Measurements from ENCODE around the gene ULK4. TPM values are rescaled to one million over a fixed set of nuclear protein-coding genes. Genes with fewer than 3 reads are reported as not detected.

Gene ULK4
- total RNA-seq, 2 experiments from 2014 or later, result 6.8 to 6.9 TPM

DNA sequence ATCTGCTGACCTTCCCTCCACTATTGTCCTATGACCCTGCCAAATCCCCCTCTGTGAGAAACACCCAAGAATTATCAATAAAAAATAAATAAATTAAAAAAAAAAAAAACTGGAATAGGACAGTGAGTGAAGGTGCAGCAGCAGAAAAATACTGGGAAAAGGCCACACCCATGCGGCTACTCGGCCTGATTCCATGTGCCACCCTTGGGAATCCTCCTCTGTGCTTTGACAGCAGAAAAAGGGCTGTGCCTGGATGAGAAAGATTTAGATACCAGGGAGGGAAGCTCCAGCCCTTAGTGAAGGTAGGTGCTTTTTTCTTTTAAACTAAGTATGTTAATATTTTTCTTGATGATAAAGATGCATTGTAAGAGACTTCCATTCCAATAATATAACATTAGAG, 654.8 kb downstream of the ULK4 start:
- no peaks in the 10 kb centered on the region for H3K4me1 Mint-ChIP-seq (ENCODE audit: low read depth)
- no peaks in the 10 kb centered on the region for H3K27me3 Mint-ChIP-seq
- CTCF ChIA-PET, result no interaction called here
- TF ChIP-seq, protein P1, sequence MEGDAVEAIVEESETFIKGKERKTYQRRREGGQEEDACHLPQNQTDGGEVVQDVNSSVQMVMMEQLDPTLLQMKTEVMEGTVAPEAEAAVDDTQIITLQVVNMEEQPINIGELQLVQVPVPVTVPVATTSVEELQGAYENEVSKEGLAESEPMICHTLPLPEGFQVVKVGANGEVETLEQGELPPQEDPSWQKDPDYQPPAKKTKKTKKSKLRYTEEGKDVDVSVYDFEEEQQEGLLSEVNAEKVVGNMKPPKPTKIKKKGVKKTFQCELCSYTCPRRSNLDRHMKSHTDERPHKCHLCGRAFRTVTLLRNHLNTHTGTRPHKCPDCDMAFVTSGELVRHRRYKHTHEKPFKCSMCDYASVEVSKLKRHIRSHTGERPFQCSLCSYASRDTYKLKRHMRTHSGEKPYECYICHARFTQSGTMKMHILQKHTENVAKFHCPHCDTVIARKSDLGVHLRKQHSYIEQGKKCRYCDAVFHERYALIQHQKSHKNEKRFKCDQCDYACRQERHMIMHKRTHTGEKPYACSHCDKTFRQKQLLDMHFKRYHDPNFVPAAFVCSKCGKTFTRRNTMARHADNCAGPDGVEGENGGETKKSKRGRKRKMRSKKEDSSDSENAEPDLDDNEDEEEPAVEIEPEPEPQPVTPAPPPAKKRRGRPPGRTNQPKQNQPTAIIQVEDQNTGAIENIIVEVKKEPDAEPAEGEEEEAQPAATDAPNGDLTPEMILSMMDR (IDR thresholded peaks at IDR 0.05), result no peak
- no peak overlapping the region for H3K27ac Mint-ChIP-seq
- intact Hi-C loops (cut with micrococcal nuclease), result no loop called here
- DNase-seq (no peak), ATAC-seq (no peak)
- no peak overlapping the region for H3K4me3 Mint-ChIP-seq
- H3K9me3 Mint-ChIP-seq, result peaks cover 2% of the 10 kb centered on the region
- POLR2A ChIA-PET, result no interaction called here
- H3K36me3 Mint-ChIP-seq (ENCODE audit: low read depth), result no peaks in the 10 kb centered on the region

DNA sequence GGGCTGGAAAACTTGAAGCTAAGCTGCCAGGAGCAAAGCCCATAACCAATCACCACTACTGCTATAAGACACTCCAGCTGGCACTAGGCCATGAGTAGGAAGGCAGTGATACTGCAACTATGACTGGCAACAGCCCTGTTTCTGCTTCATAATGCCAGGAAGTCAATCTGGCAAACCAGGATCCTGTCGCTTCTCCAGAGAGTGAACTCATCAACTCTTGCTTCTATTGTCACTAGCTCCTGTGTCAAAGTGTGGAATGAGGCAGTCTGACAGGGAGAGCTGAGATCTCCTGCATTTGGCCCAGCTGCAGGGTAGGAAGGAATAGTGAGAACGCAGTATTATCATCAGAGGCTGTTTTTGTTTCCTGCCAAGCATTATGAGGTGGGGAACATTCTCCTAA, 657.3 kb downstream of the ULK4 start:
- Mint-ChIP-seq H3K4me3 (no peak overlapping the region), H3K27me3 (no peaks in the 10 kb centered on the region), H3K27ac (no peak overlapping the region), H3K4me1 (ENCODE audit: low read depth) (no peaks in the 10 kb centered on the region), H3K9me3 (peaks cover 2% of the 10 kb centered on the region), H3K36me3 (ENCODE audit: low read depth) (no peaks in the 10 kb centered on the region)
- CTCF ChIA-PET, result no interaction called here
- intact Hi-C loops (cut with micrococcal nuclease), result no loop called here
- TF ChIP-seq, protein P1 (IDR thresholded peaks at IDR 0.05), result no peak
- DNase-seq (no peak), ATAC-seq (no peak)
- POLR2A ChIA-PET, result no interaction called here

DNA sequence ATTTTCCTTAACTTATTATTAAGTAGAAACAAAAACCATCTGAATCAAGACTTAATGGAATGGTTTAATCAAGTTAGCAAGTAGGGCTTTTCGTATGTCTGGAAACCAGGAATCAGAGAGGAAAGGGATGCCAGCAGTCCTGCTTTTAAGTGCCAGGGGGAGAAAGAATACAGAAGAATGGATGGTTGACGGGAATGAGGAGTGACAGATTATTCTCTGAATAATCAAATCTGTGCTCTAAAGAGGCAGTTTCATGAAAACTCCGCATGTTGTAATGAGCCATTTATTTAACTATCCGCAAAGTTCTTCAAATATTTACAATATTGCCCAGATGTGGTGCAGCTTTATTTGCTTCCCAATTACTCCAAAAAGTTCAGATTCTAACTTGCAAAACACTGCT, 659.6 kb downstream of the ULK4 start:
- H3K4me3 Mint-ChIP-seq, result no peak overlapping the region
- CTCF ChIA-PET, result no interaction called here
- no peaks in the 10 kb centered on the region for H3K36me3 Mint-ChIP-seq (ENCODE audit: low read depth)
- TF ChIP-seq, protein P1 (IDR thresholded peaks at IDR 0.05), result no peak
- peaks cover 2% of the 10 kb centered on the region for H3K9me3 Mint-ChIP-seq
- ATAC-seq (no peak), DNase-seq (no peak)
- POLR2A ChIA-PET, result no interaction called here
- intact Hi-C loops (cut with micrococcal nuclease), result no loop called here
- H3K27ac Mint-ChIP-seq, result no peak overlapping the region
- H3K4me1 Mint-ChIP-seq (ENCODE audit: low read depth), result no peaks in the 10 kb centered on the region
- no peaks in the 10 kb centered on the region for H3K27me3 Mint-ChIP-seq

DNA sequence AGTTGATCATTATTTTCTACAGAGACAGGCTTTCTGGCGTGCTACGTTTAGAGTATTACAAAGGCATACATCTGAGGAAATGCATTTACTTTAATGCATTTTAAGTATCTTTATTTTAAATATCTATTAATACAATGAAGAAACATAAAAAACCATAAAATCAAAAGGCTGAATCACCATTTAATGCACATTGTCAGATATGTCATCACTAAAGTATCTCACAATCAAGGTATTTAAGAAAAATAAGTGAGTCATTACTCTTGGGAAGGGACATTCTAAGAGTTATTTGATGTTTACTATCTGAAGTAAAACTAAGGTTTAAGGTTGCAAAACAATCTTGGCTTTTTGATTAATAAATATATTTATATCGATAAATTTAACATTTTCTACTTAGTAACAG, 660.4 kb downstream of the ULK4 start:
- H3K4me1 Mint-ChIP-seq (ENCODE audit: low read depth), result no peaks in the 10 kb centered on the region
- DNase-seq, result no peak
- H3K36me3 Mint-ChIP-seq (ENCODE audit: low read depth), result no peaks in the 10 kb centered on the region
- CTCF ChIA-PET, result no interaction called here
- ATAC-seq, result no peak
- no peak overlapping the region for H3K4me3 Mint-ChIP-seq
- POLR2A ChIA-PET, result no interaction called here
- TF ChIP-seq, protein P1 (IDR thresholded peaks at IDR 0.05), result no peak
- peaks cover 2% of the 10 kb centered on the region for H3K9me3 Mint-ChIP-seq
- intact Hi-C loops (cut with micrococcal nuclease), result no loop called here
- no peaks in the 10 kb centered on the region for H3K27me3 Mint-ChIP-seq
- H3K27ac Mint-ChIP-seq, result no peak overlapping the region

DNA sequence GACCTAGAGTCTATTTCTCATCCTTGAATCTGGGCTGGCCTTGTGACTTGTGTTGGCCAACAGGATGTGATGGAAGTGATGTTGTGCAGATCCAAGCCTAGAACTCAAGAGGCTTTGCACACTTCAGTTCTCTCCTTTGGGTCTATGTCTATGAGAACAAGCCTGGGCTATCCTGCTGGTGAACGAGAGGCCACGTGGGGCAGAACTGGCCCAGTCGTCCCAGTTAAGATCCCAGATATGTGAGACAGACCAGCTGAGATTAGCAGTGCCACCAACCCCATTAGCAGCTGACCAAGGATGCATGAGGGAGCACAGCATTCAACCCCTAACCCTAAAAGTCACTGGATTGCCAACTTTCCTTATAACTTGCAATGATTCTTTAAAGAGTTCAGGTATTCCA, 662.9 kb downstream of the ULK4 start:
- Mint-ChIP-seq H3K4me3 (no peak overlapping the region), H3K9me3 (no peaks in the 10 kb centered on the region), H3K4me1 (ENCODE audit: low read depth) (no peaks in the 10 kb centered on the region), H3K36me3 (ENCODE audit: low read depth) (no peaks in the 10 kb centered on the region), H3K27me3 (no peaks in the 10 kb centered on the region), H3K27ac (no peak overlapping the region)
- ChIA-PET CTCF (no interaction called here), POLR2A (no interaction called here)
- TF ChIP-seq, protein P1 (IDR thresholded peaks at IDR 0.05), result no peak
- DNase-seq, result no peak
- intact Hi-C loops (cut with micrococcal nuclease), result no loop called here
- ATAC-seq, result no peak

Data from activated CD8-positive, alpha-beta T cell treated with anti-CD3 and anti-CD28 coated beads for 36 hours (primary cell).